ENCODE measurements around the gene PODNL1.

The PODNL1 gene

GRCh38 chr19:13932911-13933393 is 5.3 kb downstream of the PODNL1 start:
- no peaks in the 10 kb centered on the region; the same call in 1 of the 2 replicates for H4K20me1 ChIP-seq (ENCODE audit: insufficient read depth, low read length)
- H2AFZ ChIP-seq (ENCODE audit: low read depth, low read length), result no peak overlapping the region
- H3K36me3 ChIP-seq (ENCODE audit: insufficient read depth, low read length), result peaks cover 21% of the 10 kb centered on the region
- no peaks in the 10 kb centered on the region for H3K79me2 ChIP-seq (ENCODE audit: insufficient read depth, low read length)
- H3K9ac ChIP-seq (ENCODE audit: low read depth, low read length), result no peak overlapping the region
- no peak overlapping the region for H3K27ac ChIP-seq (ENCODE audit: low read length)
- H3K4me3 ChIP-seq (ENCODE audit: low read depth in 1 of 2, low read length in 2 of 2), result no peak overlapping the region
- H3K4me2 ChIP-seq (ENCODE audit: insufficient read depth, low read length), result no peak overlapping the region
- no peaks in the 10 kb centered on the region for H3K4me1 ChIP-seq (ENCODE audit: insufficient read depth, low read length)
- DNase-seq, result no peak
- no peak for ATAC-seq (ENCODE audit: insufficient read depth, low read depth)
- no peaks in the 10 kb centered on the region for H3K9me3 ChIP-seq (ENCODE audit: insufficient read depth, low read length, severe bottlenecking)
- TF ChIP-seq CTCF (IDR thresholded peaks at IDR 0.05; ENCODE audit: borderline replicate concordance, extremely low read depth, low read length, poor library complexity, severe bottlenecking), result no peak
- TF ChIP-seq EZH2 (IDR thresholded peaks at IDR 0.05; ENCODE audit: borderline replicate concordance, low read depth, low read length, severe bottlenecking), result no peak
- H3K27me3 ChIP-seq (ENCODE audit: insufficient read depth, low read length, poor library complexity), result no peaks in the 10 kb centered on the region

- ATAC-seq (ENCODE audit: insufficient read depth, low read depth), result no peak
Observed at GRCh38 chr19:13932149-13932637, 6.0 kb downstream of the PODNL1 start.

GRCh38 chr19:13931391-13932148 is 6.6 kb downstream of the PODNL1 start:
- TF ChIP-seq CTCF (IDR thresholded peaks at IDR 0.05; ENCODE audit: borderline replicate concordance, extremely low read depth, low read length, poor library complexity, severe bottlenecking) (no peak), EZH2 (IDR thresholded peaks at IDR 0.05; ENCODE audit: borderline replicate concordance, low read depth, low read length, severe bottlenecking) (no peak)
- Histone ChIP-seq H3K4me2 (ENCODE audit: insufficient read depth, low read length) (no peak overlapping the region), H3K4me1 (ENCODE audit: insufficient read depth, low read length) (no peaks in the 10 kb centered on the region), H2AFZ (ENCODE audit: low read depth, low read length) (no peak overlapping the region), H3K27ac (ENCODE audit: low read length) (no peak overlapping the region), H3K79me2 (ENCODE audit: insufficient read depth, low read length) (no peaks in the 10 kb centered on the region), H4K20me1 (ENCODE audit: insufficient read depth, low read length) (no peaks in the 10 kb centered on the region; the same call in 1 of the 2 replicates), H3K27me3 (ENCODE audit: insufficient read depth, low read length, poor library complexity) (no peaks in the 10 kb centered on the region), H3K4me3 (ENCODE audit: low read depth in 1 of 2, low read length in 2 of 2) (no peak overlapping the region), H3K9ac (ENCODE audit: low read depth, low read length) (no peak overlapping the region), H3K9me3 (ENCODE audit: insufficient read depth, low read length, severe bottlenecking) (no peaks in the 10 kb centered on the region), H3K36me3 (ENCODE audit: insufficient read depth, low read length) (peaks cover 32% of the 10 kb centered on the region)
- ATAC-seq (ENCODE audit: insufficient read depth, low read depth) (no peak), DNase-seq (no peak)

More at GRCh38 chr19:13932149-13932637, 6.0 kb downstream of the PODNL1 start:
- H3K27me3 ChIP-seq (ENCODE audit: insufficient read depth, low read length, poor library complexity), result no peaks in the 10 kb centered on the region
- no peak overlapping the region for H2AFZ ChIP-seq (ENCODE audit: low read depth, low read length)
- no peaks in the 10 kb centered on the region for H3K79me2 ChIP-seq (ENCODE audit: insufficient read depth, low read length)
- no peak overlapping the region for H3K4me3 ChIP-seq (ENCODE audit: low read depth in 1 of 2, low read length in 2 of 2)
- H3K4me2 ChIP-seq (ENCODE audit: insufficient read depth, low read length), result no peak overlapping the region
- H4K20me1 ChIP-seq (ENCODE audit: insufficient read depth, low read length), result no peaks in the 10 kb centered on the region; the same call in 1 of the 2 replicates
- H3K9me3 ChIP-seq (ENCODE audit: insufficient read depth, low read length, severe bottlenecking), result no peaks in the 10 kb centered on the region
- TF ChIP-seq EZH2 (IDR thresholded peaks at IDR 0.05; ENCODE audit: borderline replicate concordance, low read depth, low read length, severe bottlenecking), result no peak
- TF ChIP-seq CTCF (IDR thresholded peaks at IDR 0.05; ENCODE audit: borderline replicate concordance, extremely low read depth, low read length, poor library complexity, severe bottlenecking), result no peak
- DNase-seq, result no peak
- H3K36me3 ChIP-seq (ENCODE audit: insufficient read depth, low read length), result peaks cover 25% of the 10 kb centered on the region
- no peak overlapping the region for H3K9ac ChIP-seq (ENCODE audit: low read depth, low read length)
- H3K4me1 ChIP-seq (ENCODE audit: insufficient read depth, low read length), result no peaks in the 10 kb centered on the region
- H3K27ac ChIP-seq (ENCODE audit: low read length), result no peak overlapping the region

All from DND-41 (cell line).